HTR-8/SVneo (cell line): Measurements from ENCODE around the gene SPAG16.
A peak's percentile ranks its signal among the peaks of the same experiment; 100 is the strongest.
"Not testable (repeated sequence)": the region's sequence is repeated elsewhere in the genome, so short reads cannot be mapped to it uniquely, and the experiment has no call there.

ENCODE experiments used
- DNase-seq: peaks from one replicate; pipeline ENCODE4 v3.0.0; 2011; ENCODE audit warnings: low spot score, mixed read lengths; ENCODE audit not compliant: insufficient read length
- FAIRE-seq: peaks from 2 replicates; lab custom pipeline; 2011; peaks lifted over from hg19 to GRCh38; lab: Jason Lieb, UNC

The SPAG16 gene

GRCh38 chr2:213266421-213266820, 17.8 kb upstream of the SPAG16 start:
- DNase-seq (no peak), FAIRE-seq (no peak)

DNA sequence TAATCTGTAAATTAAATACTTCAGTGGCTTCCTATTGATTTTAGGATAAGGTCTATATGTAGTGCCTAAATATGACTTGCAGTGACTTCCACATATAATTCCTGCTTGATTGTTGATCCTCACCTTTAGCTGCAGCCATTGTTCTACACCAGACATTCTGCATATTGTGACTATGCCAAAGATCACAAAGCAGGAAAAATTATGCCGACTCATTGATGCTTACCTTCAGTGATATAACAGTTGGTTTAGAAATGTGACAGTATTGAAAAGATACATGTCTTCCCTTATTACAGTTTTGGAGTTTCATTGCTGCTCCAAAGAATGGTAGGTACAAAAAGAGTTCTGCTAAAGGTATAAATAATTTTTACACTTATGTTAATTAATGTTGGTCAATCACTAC, 12.3 kb upstream of the SPAG16 start:
- FAIRE-seq (no peak), DNase-seq (no peak)

DNA sequence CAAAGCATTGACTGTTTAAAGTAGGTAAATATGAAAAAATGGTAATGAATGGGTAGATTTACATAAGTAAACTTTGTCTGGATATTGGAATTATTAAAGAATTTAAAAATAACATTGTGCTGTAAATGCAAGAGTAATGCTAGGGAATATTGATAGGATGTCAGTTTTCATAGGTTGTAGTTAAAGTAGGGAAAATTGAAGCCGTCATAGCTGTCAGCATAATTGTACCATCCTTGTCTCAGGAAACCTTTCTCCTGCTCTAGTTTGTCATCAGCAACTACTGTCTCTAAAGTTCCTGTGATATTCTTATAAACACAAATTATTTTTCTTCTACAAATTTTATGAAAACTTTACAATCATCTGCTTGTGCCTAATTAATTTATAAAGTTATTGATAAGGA, 10.1 kb upstream of the SPAG16 start:
- FAIRE-seq (no peak), DNase-seq (no peak)

DNA sequence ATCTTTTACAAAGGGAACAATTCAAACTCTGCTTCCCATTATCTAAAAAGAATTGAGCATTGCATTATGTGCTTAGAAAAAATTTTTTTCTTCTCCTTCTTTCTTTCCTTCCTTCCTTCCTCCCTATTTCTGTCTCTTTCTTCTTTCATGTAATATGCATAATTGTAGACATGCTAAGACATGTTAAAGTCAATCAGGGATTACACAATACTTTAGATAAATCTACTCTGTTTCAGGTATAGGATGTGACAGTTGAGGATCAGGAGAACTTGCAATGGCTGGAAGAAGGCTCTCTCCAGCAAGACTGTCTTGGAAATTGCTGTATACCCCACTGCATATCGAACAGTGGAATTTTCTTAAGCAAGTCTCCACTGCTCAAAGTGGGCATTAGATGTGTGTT, 9.0 kb upstream of the SPAG16 start:
- no peak for DNase-seq
- no peak for FAIRE-seq

GRCh38 chr2:213277134-213277533, 7.1 kb upstream of the SPAG16 start:
- DNase-seq, FAIRE-seq: not testable (repeated sequence)

- DNase-seq (no peak), FAIRE-seq (no peak)
These were observed 5.1 kb upstream of the SPAG16 start for GRCh38 chr2:213279116-213279620.

DNA sequence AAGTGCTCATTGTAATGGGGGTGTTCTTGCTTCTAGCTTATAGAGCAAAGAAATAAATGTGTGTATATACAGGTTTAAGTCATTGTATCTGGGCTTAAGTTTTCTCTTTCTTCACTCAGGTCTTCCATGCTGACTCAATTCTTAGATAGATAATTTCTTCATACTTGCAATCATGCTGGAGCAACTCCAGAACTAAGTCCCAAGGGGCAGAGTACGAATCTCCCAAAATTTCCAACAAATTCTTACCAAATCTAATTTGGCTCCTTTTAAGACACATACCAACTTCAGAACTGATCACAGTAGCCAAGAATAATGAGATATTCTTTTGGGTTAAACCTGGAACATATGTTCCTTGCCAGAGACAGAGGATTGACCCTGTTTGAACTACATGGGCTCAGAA, 4.3 kb upstream of the SPAG16 start:
- DNase-seq (no peak), FAIRE-seq (no peak)

DNA sequence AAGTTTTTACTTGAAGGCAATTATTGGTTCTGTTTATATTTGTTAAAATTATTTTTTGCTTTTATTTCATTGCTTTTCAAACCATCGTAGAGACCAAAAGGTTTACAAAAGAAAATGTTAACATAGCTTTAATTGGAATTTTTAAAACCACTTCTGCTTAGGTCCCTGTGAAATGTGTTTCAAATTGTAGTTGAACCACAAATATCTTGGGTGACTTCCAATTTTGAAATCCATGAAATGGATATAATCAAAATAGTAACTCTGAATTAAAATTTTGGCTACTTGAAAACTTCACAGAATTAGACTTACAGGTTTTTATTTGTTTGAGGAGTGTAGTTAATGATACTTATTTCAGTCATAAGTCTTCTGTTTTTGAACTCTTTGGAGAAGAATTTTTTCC, 3.1 kb upstream of the SPAG16 start:
- FAIRE-seq (no peak), DNase-seq (no peak)

DNA sequence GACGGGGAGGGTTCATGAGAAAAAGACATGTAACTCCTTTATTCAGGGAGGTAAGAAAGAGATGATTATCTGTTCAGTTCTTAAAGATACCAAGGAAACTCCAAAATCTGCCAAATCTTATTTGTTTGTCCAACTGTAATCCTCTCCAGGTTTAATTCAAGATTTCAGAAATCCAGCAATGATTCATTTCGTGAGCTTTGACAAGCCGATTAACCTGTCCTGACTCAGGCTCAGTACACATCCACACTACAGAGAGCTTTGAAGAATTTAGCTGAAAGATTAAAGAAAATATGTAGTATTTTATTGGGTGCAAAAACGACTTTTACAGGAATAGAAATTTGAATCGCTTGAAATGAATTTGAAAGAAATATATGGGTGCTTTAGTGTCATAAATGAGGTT, 1.1 kb downstream of the SPAG16 start:
- FAIRE-seq: no peak
- DNase-seq: no peak

GRCh38 chr2:213286161-213286560, 1.9 kb downstream of the SPAG16 start:
- DNase-seq: no peak
- no peak for FAIRE-seq

DNA sequence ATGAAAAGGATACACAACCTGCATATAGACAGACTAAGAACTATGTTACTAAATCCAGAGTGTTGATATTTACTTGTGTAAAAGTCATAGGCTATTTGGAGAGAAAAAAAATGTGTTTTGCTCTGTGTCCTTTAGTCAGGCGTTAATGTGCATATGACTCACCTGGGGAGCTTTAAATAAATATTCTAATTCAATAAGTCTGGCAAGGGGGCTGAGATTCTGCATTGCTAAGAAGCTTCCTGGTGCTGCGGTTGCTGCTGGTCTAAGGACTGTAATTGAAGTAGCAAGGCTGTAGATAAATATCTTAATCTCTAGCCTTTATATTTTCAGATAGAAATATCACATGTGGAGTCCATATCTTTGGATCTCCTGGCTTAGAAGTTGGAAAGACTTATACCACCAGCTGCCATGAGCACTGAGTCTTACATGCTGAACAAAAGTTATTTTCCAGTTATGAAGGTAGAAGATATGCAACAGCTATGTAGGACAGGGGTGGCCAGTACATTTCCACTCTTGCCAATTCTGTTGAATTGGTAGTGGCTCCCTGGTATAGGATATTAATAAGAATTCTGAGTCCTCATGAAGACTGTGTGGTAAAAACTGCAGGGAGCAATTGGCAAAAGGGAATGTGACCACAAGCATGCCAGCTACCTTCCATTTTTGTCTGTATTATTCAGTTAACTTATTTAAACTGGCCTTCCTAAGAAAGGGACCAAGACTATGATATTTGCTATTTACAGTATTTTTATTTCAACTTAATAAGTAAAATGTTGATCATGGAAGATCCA, 4.8 kb downstream of the SPAG16 start:
- FAIRE-seq: no peak
- no peak for DNase-seq

GRCh38 chr2:213290501-213290900, 6.2 kb downstream of the SPAG16 start:
- FAIRE-seq (no peak), DNase-seq (no peak)

- DNase-seq (no peak), FAIRE-seq (no peak)
These were observed 12.0 kb downstream of the SPAG16 start for GRCh38 chr2:213296270-213296669.

GRCh38 chr2:213306316-213306942, 22.2 kb downstream of the SPAG16 start:
- FAIRE-seq: no peak
- no peak for DNase-seq

DNA sequence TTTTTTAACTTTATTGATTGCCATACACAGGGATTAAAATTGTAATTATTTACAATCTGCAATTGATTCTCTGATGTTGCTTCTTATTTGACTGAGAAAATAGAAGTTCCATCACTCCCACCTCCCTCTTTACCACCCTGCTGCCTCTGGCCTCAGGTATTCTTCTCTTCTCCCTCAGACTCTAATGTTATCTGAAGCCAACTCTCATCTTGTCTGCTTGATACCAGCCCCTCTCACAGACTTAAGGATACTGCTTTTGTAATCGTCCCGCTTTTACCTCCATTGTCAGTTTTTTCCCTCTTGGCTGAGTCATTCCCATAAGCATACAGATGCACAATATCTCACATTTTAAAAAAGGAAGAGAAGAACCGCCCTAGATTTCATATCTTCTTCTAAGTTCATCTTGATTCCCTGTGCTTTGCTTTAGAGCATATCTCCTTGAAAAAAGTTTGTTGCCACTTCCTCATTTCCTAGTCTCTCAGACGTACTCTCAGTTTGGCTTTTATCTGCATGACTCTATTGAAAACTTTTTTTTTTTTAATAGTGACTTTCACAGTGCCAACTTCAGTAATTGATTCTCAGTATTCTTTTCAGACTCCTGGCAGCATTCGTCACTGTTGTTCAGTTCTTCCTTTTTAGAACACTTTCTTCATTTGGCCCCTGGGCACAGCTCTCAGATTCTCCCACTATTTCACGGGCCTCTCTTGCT, 31.1 kb downstream of the SPAG16 start:
- FAIRE-seq (no peak), DNase-seq (no peak)

DNA sequence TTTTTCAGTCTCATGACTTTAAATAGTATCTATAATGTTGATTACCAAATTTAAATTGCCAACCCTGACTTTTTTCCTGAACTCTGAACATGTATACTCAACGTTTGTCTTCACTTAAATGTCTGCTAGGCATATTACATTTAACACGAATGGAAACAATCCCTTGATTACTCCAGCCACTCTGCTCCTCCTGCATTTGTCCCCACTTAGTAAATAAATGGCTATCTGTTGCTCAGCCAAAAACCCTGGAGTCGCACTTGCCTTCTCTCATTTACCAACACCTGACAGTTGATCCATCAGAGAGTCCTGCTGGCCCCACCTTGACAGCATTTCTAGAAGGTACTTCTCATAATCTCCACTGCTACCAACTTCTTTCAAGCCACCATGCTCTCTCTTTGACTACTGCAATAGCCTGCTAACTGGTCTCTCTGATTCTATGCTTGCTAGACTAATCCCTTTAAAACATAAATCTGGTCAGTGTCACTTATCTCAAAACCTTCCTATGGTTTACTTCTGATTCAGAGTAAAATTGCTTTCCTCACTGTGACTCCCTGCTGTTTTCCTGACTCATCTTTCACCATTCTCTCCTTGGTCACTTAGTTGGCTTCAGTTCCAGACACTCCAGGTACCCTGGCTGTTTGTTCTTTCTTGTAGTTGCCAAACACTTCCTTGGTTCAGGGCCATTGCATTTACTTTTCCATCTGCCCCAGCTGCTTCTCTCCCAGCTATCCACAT, 31.9 kb downstream of the SPAG16 start:
- FAIRE-seq (peak; percentile 46), DNase-seq (no peak)

- FAIRE-seq: no peak
- DNase-seq: no peak
These were observed 33.7 kb downstream of the SPAG16 start for GRCh38 chr2:213317929-213318328.

- DNase-seq: no peak
- FAIRE-seq: no peak
These were observed 36.3 kb downstream of the SPAG16 start for GRCh38 chr2:213320604-213321003.

DNA sequence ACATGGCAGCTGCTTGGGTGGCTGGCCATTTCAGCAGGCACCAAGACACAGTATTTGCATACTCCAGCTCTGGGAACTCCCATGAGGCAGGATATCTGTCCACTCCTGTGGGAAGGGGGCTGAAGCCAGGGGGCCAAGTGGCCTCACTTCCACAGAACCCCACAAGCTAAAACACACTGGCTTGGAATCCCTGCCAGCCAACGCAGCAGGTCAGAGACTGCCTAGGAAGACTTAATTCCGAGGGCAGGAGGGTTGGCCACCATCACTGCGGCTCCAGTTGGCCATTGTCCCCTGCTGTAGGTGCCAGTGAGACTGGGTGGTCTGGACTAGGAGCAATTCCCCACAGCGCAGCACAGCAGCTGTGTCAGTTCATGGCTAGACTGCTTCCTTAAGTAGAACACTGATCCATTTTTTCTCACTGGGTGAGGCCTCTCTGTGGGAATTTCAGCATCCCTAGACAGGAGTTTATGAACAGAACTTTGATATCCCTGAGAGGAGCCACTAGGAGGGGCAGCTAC, 52.0 kb downstream of the SPAG16 start:
- DNase-seq: no peak
- no peak for FAIRE-seq

- FAIRE-seq (no peak), DNase-seq (no peak)
These were observed 69.2 kb downstream of the SPAG16 start for GRCh38 chr2:213353419-213353818.
